Endothelial cell of umbilical vein (primary cell): ENCODE measurements around the gene SRSF3. TPM values are rescaled to one million over a fixed set of nuclear protein-coding genes. Genes with fewer than 3 reads are reported as not detected.

ENCODE experiments used
- BruUV-seq: library from RNA; stranded (reverse); fragments of 400-500 nt; replicated peaks from 2 replicates; lab custom pipeline; 2021; lab: Mats Ljungman, UMichigan
- CTCF ChIA-PET: fragments of 300-600, 350-600 bp; sonication (Branson Sonifier 250); formaldehyde crosslinking; loops from one replicate; lab custom pipeline; 2021; ENCODE audit warnings: antibody characterized with exemption, inconsistent platforms; lab: Charles Lee
- POLR2A ChIA-PET: fragments of 300-600, 350-600 bp; sonication (Branson Sonifier 250); formaldehyde crosslinking; loops from one replicate; lab custom pipeline; 2021; ENCODE audit warnings: antibody characterized with exemption, inconsistent platforms; lab: Charles Lee
- DNase-seq: peaks from one replicate; pipeline ENCODE4 v3.0.0-alpha.2; 2011; ENCODE audit warnings: low read depth, low spot score
- FAIRE-seq: peaks from 2 replicates; lab custom pipeline; 2011; peaks lifted over from hg19 to GRCh38; lab: Jason Lieb, UNC
- H2AFZ ChIP-seq: 2 replicates; pipeline ENCODE4 v1.6.0; 2012; ENCODE audit warnings: low read depth, low read length, control low read depth, inconsistent platforms
- H3K27ac ChIP-seq: 2 replicates; pipeline ENCODE4 v1.5.1; 2011; ENCODE audit warnings: low read depth, mild to moderate bottlenecking, control low read depth, low read length, moderate library complexity; ENCODE audit not compliant: insufficient read depth
- H3K27me3 ChIP-seq, 2 experiments: 2 replicates each; pipeline versions ENCODE4 v1.6.0 to v1.6.1; 2011; ENCODE audit warnings: low read length in 2 of 2, mixed read lengths in 1 of 2; ENCODE audit not compliant: control insufficient read depth in 2 of 2, insufficient read depth in 2 of 2
- H3K36me3 ChIP-seq, 2 experiments: 2 replicates in 1 of 2; 3 replicates in 1 of 2; pipeline ENCODE4 v1.5.1; 2011; ENCODE audit warnings: low read length in 2 of 2, mild to moderate bottlenecking in 1 of 2, moderate library complexity in 1 of 2; ENCODE audit not compliant: control insufficient read depth in 2 of 2, insufficient read depth in 2 of 2; ENCODE audit errors: extremely low read depth in 1 of 2
- H3K4me1 ChIP-seq: 3 replicates; pipeline ENCODE4 v1.5.1; 2011; ENCODE audit warnings: mild to moderate bottlenecking, low read length; ENCODE audit not compliant: control insufficient read depth, insufficient read depth; ENCODE audit errors: extremely low read depth
- H3K4me2 ChIP-seq: 2 replicates; pipeline ENCODE4 v1.6.1; 2011; ENCODE audit warnings: low read length, control low read depth, mixed read lengths; ENCODE audit not compliant: insufficient read depth
- H3K4me3 ChIP-seq, 3 experiments: fragments of 200-600 bp in 1 of 3; sonication (generic), shearing (Covaris generic) in 1 of 3; replicated peaks in 1 of 3; 2 replicates each; pipeline ENCODE4 v1.5.1; 2011 to 2016; ENCODE audit warnings: control low read depth in 3 of 3, low read length in 3 of 3, mild to moderate bottlenecking in 2 of 3, inconsistent platforms in 1 of 3, low read depth in 1 of 3, moderate library complexity in 1 of 3; ENCODE audit not compliant: insufficient read depth in 1 of 3
- H3K79me2 ChIP-seq: 2 replicates; pipeline ENCODE4 v1.6.0; 2012; ENCODE audit warnings: low read length, inconsistent platforms; ENCODE audit not compliant: control insufficient read depth, insufficient read depth
- H3K9ac ChIP-seq: replicated peaks from 2 replicates; pipeline ENCODE3; 2011; ENCODE audit warnings: low read length, control low read depth; ENCODE audit not compliant: insufficient read depth; ENCODE audit errors: extremely low read depth
- H3K9me1 ChIP-seq: replicated peaks from 3 replicates; pipeline ENCODE4 v1.6.0; 2011; ENCODE audit warnings: mild to moderate bottlenecking, low read length; ENCODE audit not compliant: control insufficient read depth, insufficient read depth; ENCODE audit errors: extremely low read depth
- H3K9me3 ChIP-seq: replicated peaks from 2 replicates; pipeline ENCODE4 v1.5.1; 2012; ENCODE audit warnings: low read length, inconsistent platforms; ENCODE audit not compliant: control insufficient read depth, insufficient read depth
- H4K20me1 ChIP-seq: replicated peaks from 2 replicates; pipeline ENCODE3; 2011; ENCODE audit warnings: mild to moderate bottlenecking, low read length; ENCODE audit not compliant: control insufficient read depth, insufficient read depth; ENCODE audit errors: extremely low read depth
- CTCF ChIP-seq, 2 donors: IDR thresholded peaks; 1 replicate in 1 of 2; 2 replicates in 1 of 2; pipeline ENCODE4 v1.5.1; 2011; ENCODE audit warnings: low read length in 2 of 2, mild to moderate bottlenecking in 2 of 2, moderate library complexity in 2 of 2, control low read depth in 1 of 2, inconsistent platforms in 1 of 2, low read depth in 1 of 2; ENCODE audit not compliant: insufficient read depth in 1 of 2; ENCODE audit errors: extremely low read depth in 1 of 2
- EZH2 ChIP-seq: IDR thresholded peaks from 2 replicates; pipeline ENCODE4 v1.6.1; 2012; ENCODE audit warnings: borderline replicate concordance, low read depth, mild to moderate bottlenecking, moderate library complexity, low read length, inconsistent platforms; ENCODE audit not compliant: severe bottlenecking
- GATA2 ChIP-seq: IDR thresholded peaks from 2 replicates; pipeline ENCODE4 v1.7.0; 2011; ENCODE audit warnings: low read depth, mild to moderate bottlenecking, moderate library complexity, mixed read lengths, low read length; ENCODE audit not compliant: insufficient read length, insufficient read depth
- MAX ChIP-seq: IDR thresholded peaks from 2 replicates; pipeline ENCODE4 v1.6.1; 2011; ENCODE audit not compliant: insufficient read depth, insufficient read length
- POLR2A ChIP-seq: IDR thresholded peaks from 2 replicates; pipeline ENCODE4 v1.6.1; 2012; ENCODE audit warnings: low read depth, mild to moderate bottlenecking, control low read depth, low read length
- dilution Hi-C: fragments of 300-500 bp; cut with MboI; formaldehyde crosslinking; loops from one replicate; pipeline ENCODE4 v1.15.0; 2019; ENCODE audit warnings: low sequenced_read_pairs; ENCODE audit not compliant: extremely low pct_ligation_motif_present
- intact Hi-C: fragments of 100-400 bp; cut with micrococcal nuclease; formaldehyde crosslinking; loops from one replicate; pipeline ENCODE4 v1.10.0; 2022
- polyA plus RNA-seq, 4 experiments: library from polyadenylated mRNA; depleted of rRNA in 3 of 4; stranded (reverse) in 3 of 4; unstranded in 1 of 4; fragments of >200 nt; gene quantifications; 2 replicates each; pipeline versions ENCODE4 v1.2.1 to v1.2.3, GENCODE V29; 2011 to 2012; ENCODE audit warnings: missing spikeins in 1 of 4
- total RNA-seq: library from RNA; stranded (reverse); gene quantifications from 2 replicates; pipeline ENCODE4 v1.2.3, GENCODE V29; 2021

The SRSF3 gene
- total and polyA plus RNA-seq, 2 donors (not counting 3 experiments of a cell fraction or from before 2014, with no cell fraction given), result 317 to 393 TPM

GRCh38 chr6:36609582-36609981 lies 15.4 kb downstream of the SRSF3 start:
- CTCF ChIA-PET, result interaction anchor here (1.1 to 2.7 kb wide), 3 partner anchors 71 to 150 kb away, joined by 5 to 8 read pairs (median 7); no protein-coding TSS in a partner anchor
- Histone ChIP-seq H3K9ac (no peak overlapping the region), H3K27me3 (no peaks in the 10 kb centered on the region), H3K4me3 (no peak overlapping the region), H3K9me1 (no peaks in the 10 kb centered on the region), H2AFZ (no peak overlapping the region), H4K20me1 (peaks cover 11% of the 10 kb centered on the region), H3K36me3 (peaks cover 13 to 35% of the 10 kb centered on the region in 2 experiments), H3K4me1 (no peaks in the 10 kb centered on the region), H3K27ac (no peak overlapping the region), H3K79me2 (peaks cover 24% of the 10 kb centered on the region), H3K9me3 (no peaks in the 10 kb centered on the region), H3K4me2 (no peak overlapping the region)
- dilution Hi-C loops (no loop called here), intact Hi-C loops (no loop called here)
- no TSS peak for BruUV-seq
- TF ChIP-seq CTCF (IDR thresholded peaks at IDR 0.05; ENCODE audit: extremely low read depth in 1 of 2, insufficient read depth in 1 of 2, low read depth in 1 of 2, low read length in 2 of 2), result no peak
- TF ChIP-seq MAX, result no peak
- TF ChIP-seq EZH2, result no peak
- no peak for TF ChIP-seq GATA2
- TF ChIP-seq POLR2A, result peak; percentile 2
- FAIRE-seq (no peak), DNase-seq (no peak)
- POLR2A ChIA-PET, result interaction anchor here (0.7 to 1.8 kb wide), 3 partner anchors 12 to 69 kb away, joined by 3 to 4 read pairs (median 3); partner anchors contain the start of gene CDKN1A
